Measurements from ENCODE around the gene PSPH.

- TF ChIP-seq CTCF (IDR thresholded peaks at IDR 0.05), result no peak
- no peak for TF ChIP-seq ESRRA (CRISPR knock-in tag; IDR thresholded peaks at IDR 0.05; ENCODE audit: borderline replicate concordance)
- TF ChIP-seq ATF2 (CRISPR knock-in tag; IDR thresholded peaks at IDR 0.05; ENCODE audit: borderline replicate concordance, low read depth), result no peak
- peak; percentile 73; the same call in 1 of the 2 replicates for TF ChIP-seq ETV6 (CRISPR knock-in tag; IDR thresholded peaks at IDR 0.05)
- peak; percentile 87 for TF ChIP-seq MAX (CRISPR knock-in tag; IDR thresholded peaks at IDR 0.05)
- TF ChIP-seq E2F1 (CRISPR knock-in tag; IDR thresholded peaks at IDR 0.05), result no peak
- no peak for TF ChIP-seq ZSCAN18 (CRISPR knock-in tag; IDR thresholded peaks at IDR 0.05)
- no peak for TF ChIP-seq TCF7 (CRISPR knock-in tag; IDR thresholded peaks at IDR 0.05; ENCODE audit: low read depth)
- no peak for TF ChIP-seq ZNF232 (CRISPR knock-in tag; IDR thresholded peaks at IDR 0.05)
These were observed at the start of gene PSPH, which contains the start of gene CCT6A for GRCh38 chr7:56051339-56052191.
